ENCODE data around the gene PRR11. TPM values are rescaled to one million over a fixed set of nuclear protein-coding genes. Genes with fewer than 3 reads are reported as not detected.

PRR11 gene
- total RNA-seq: 3.8 and 418 TPM in 2 replicates

DNA sequence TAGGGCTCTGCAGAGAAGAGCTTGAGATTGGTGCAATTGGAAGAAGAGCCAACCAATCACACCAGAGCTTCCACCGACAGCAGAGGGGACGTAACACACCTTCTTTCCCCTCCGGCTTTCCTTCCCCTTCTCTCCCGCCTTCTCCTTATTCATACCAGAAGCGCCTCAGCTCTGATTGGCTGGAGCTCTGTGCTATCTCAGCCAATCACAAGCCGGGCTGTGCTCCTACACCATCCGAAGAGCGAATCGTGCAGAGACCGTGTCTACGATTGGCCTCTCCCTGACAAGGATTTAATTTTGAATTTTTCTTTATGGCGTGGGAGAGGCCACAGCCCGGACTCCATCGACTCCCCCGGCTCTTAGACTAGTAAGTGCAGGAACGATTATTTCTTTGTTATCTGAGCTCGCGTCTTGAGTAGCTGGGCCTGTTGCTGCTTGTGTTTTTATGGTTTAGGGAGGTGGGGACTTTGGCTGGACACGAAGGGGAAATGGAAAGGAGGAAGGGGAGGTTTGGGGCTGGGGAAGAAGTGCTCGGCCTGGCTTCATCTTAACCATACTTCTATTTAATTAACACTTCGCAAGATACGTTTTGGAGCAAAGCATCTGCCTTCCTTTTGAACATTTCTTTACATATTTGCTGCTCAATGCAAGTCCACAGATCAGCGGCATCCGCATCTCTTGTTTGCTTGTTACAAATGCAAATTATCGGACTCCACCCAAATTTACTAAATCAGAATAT is at the start of gene PRR11:
Gene PRR11, plus strand, starts transcription at position 308 of the 739 bp plus-strand sequence. CDS start 14,007 bp downstream, outside the sequence.
- Histone ChIP-seq H3K36me3 (ENCODE audit: insufficient read depth, low read length) (no peaks in the 10 kb centered on the region), H3K79me2 (ENCODE audit: insufficient read depth, low read length) (peaks cover 90% of the 10 kb centered on the region), H4K20me1 (ENCODE audit: insufficient read depth, low read length) (no peaks in the 10 kb centered on the region), H3K4me3 (ENCODE audit: insufficient read depth, low read length) (peak within 1 kb of the TSS; percentile 95), H3K4me1 (ENCODE audit: insufficient read depth, low read length) (peaks cover 61% of the 10 kb centered on the region), H3K9me3 (ENCODE audit: low read depth, low read length) (no peaks in the 10 kb centered on the region), H3K4me2 (ENCODE audit: insufficient read depth, low read length) (peak within 1 kb of the TSS; percentile 90), H3K27ac (ENCODE audit: low read depth, low read length) (peak within 1 kb of the TSS; percentile 89), H2AFZ (ENCODE audit: low read length) (peak within 1 kb of the TSS; percentile 97), H3K27me3 (ENCODE audit: insufficient read depth, low read length) (no peaks in the 10 kb centered on the region)
- TF ChIP-seq, protein P1, sequence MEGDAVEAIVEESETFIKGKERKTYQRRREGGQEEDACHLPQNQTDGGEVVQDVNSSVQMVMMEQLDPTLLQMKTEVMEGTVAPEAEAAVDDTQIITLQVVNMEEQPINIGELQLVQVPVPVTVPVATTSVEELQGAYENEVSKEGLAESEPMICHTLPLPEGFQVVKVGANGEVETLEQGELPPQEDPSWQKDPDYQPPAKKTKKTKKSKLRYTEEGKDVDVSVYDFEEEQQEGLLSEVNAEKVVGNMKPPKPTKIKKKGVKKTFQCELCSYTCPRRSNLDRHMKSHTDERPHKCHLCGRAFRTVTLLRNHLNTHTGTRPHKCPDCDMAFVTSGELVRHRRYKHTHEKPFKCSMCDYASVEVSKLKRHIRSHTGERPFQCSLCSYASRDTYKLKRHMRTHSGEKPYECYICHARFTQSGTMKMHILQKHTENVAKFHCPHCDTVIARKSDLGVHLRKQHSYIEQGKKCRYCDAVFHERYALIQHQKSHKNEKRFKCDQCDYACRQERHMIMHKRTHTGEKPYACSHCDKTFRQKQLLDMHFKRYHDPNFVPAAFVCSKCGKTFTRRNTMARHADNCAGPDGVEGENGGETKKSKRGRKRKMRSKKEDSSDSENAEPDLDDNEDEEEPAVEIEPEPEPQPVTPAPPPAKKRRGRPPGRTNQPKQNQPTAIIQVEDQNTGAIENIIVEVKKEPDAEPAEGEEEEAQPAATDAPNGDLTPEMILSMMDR (IDR thresholded peaks at IDR 0.05; ENCODE audit: extremely low read depth, low read depth, low read length): no peak
- DNase-seq (ENCODE audit: insufficient read length, low spot score, missing footprints): peak; percentile 89

- Histone ChIP-seq H3K4me1 (ENCODE audit: insufficient read depth, low read length) (peaks cover 17% of the 10 kb centered on the region), H2AFZ (ENCODE audit: low read length) (peak overlapping the region; percentile 71), H4K20me1 (ENCODE audit: insufficient read depth, low read length) (peaks cover 3% of the 10 kb centered on the region), H3K27me3 (ENCODE audit: insufficient read depth, low read length) (no peaks in the 10 kb centered on the region), H3K79me2 (ENCODE audit: insufficient read depth, low read length) (peaks cover 45% of the 10 kb centered on the region), H3K4me2 (ENCODE audit: insufficient read depth, low read length) (peak overlapping the region; percentile 86), H3K9me3 (ENCODE audit: low read depth, low read length) (no peaks in the 10 kb centered on the region), H3K4me3 (ENCODE audit: insufficient read depth, low read length) (peak overlapping the region; percentile 79), H3K27ac (ENCODE audit: low read depth, low read length) (peak overlapping the region; percentile 86), H3K36me3 (ENCODE audit: insufficient read depth, low read length) (peaks cover 4% of the 10 kb centered on the region)
- DNase-seq (ENCODE audit: insufficient read length, low spot score, missing footprints): peak; percentile 39
- TF ChIP-seq, protein P1 (IDR thresholded peaks at IDR 0.05; ENCODE audit: extremely low read depth, low read depth, low read length): no peak
These were observed 49.6 kb upstream of the PRR11 start for GRCh38 chr17:59105852-59106462.

DNA sequence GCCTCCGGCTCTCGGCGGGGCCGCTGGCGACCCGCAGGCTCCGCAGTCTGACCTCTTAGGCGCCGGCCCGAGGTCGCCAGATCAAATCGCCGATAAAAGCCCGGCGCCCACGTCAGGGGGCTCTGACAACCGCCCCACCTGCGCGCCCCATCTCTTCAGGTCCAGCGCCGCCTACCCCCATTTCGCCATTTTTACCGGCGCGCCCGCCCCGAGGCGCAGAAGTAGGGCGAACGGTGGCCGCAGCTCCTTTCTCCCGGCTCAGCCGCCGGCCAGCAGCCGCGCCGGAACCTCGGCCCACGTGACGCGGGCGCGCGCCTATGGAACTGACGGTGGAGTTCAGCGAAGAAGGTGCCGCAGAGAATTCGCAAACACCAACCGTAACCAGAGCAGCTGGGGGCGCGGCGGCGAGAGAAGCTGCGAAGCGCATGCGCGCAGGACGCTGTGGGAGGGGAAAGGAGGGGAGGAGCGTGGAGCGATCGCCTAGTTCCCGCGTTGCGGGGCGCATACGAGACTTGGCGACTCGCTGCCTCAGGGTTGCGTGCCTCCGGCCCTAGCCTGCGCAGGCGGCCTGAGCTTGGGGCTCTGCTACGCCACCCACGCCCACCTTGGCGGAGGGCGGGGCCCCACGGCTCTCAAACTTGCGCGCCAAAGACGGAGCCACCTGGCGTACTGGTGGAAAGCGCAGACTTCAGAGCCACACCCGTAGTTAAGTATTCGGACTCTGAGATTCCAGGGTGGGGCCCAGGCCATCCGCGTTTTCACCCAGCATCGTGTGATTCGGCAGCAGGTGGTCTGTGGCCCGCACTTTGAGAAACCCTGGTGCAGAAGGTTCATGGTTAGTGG is 48.9 kb upstream of the PRR11 start, which contains the start of gene TRIM37:
Gene TRIM37, minus strand, starts transcription at position 418 of the 843 bp plus-strand sequence. CDS start 419 bp downstream, outside the sequence.
- Histone ChIP-seq H3K4me2 (ENCODE audit: insufficient read depth, low read length) (peak within 1 kb of the TSS; percentile 99), H3K9me3 (ENCODE audit: low read depth, low read length) (no peaks in the 10 kb centered on the region), H3K79me2 (ENCODE audit: insufficient read depth, low read length) (peaks cover 42% of the 10 kb centered on the region), H3K27me3 (ENCODE audit: insufficient read depth, low read length) (no peaks in the 10 kb centered on the region), H3K27ac (ENCODE audit: low read depth, low read length) (peak within 1 kb of the TSS; percentile 86), H3K4me3 (ENCODE audit: insufficient read depth, low read length) (peak within 1 kb of the TSS; percentile 79), H4K20me1 (ENCODE audit: insufficient read depth, low read length) (no peaks in the 10 kb centered on the region), H3K4me1 (ENCODE audit: insufficient read depth, low read length) (peaks cover 17% of the 10 kb centered on the region), H2AFZ (ENCODE audit: low read length) (peak within 1 kb of the TSS; percentile 85), H3K36me3 (ENCODE audit: insufficient read depth, low read length) (peaks cover 11% of the 10 kb centered on the region)
- peak; percentile 96 for DNase-seq (ENCODE audit: insufficient read length, low spot score, missing footprints)
- TF ChIP-seq, protein P1 (IDR thresholded peaks at IDR 0.05; ENCODE audit: extremely low read depth, low read depth, low read length): no peak
